Body of pancreas (tissue), 4 donors: ENCODE results near the gene IQGAP2.

Experiments used
- POLR2A ChIP-seq, 3 donors: fragments of 450-650 bp; IDR thresholded peaks; one replicate each; pipeline ENCODE4 v1.6.1; 2016; ENCODE audit warnings: antibody characterized with exemption in 3 of 3, mild to moderate bottlenecking in 2 of 3
- TF ChIP-seq, protein P1 (sequence below), 7 experiments: fragments of 450-650 bp in 4 of 7; fragments of 200-600 bp in 3 of 7; sonication (generic) in 3 of 7; IDR thresholded peaks; one replicate each; pipeline ENCODE4 v1.5.1; 2016 to 2019; ENCODE audit warnings: antibody characterized with exemption in 7 of 7

DNA sequence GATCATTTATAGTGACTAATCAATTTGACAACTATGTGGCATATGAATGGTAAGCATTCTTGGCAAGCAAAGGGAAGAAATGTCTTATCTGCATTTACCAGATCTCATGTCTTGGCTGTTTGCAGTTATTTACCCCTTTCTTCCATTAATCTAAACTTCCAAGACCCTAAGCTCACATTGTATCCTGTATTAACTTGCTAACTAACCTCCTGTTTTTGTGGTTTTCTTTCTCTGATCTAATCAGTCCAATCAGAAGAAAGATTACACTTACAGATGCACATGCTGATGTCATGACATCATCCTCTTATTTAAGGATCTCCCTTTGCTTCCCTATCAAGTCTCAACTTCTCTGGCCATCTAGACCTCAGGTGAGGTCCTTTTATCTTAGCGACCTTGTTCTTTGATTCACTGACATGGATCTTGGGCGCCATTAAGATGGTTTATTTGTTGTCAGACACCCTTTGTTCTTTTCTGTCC is 124.6 kb downstream of the IQGAP2 start:
- TF ChIP-seq, protein P1, sequence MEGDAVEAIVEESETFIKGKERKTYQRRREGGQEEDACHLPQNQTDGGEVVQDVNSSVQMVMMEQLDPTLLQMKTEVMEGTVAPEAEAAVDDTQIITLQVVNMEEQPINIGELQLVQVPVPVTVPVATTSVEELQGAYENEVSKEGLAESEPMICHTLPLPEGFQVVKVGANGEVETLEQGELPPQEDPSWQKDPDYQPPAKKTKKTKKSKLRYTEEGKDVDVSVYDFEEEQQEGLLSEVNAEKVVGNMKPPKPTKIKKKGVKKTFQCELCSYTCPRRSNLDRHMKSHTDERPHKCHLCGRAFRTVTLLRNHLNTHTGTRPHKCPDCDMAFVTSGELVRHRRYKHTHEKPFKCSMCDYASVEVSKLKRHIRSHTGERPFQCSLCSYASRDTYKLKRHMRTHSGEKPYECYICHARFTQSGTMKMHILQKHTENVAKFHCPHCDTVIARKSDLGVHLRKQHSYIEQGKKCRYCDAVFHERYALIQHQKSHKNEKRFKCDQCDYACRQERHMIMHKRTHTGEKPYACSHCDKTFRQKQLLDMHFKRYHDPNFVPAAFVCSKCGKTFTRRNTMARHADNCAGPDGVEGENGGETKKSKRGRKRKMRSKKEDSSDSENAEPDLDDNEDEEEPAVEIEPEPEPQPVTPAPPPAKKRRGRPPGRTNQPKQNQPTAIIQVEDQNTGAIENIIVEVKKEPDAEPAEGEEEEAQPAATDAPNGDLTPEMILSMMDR (IDR thresholded peaks at IDR 0.05), result no peak
- TF ChIP-seq POLR2A (IDR thresholded peaks at IDR 0.05), result no peak
